ENCODE measurements around the gene INO80E.

INO80E gene

DNA sequence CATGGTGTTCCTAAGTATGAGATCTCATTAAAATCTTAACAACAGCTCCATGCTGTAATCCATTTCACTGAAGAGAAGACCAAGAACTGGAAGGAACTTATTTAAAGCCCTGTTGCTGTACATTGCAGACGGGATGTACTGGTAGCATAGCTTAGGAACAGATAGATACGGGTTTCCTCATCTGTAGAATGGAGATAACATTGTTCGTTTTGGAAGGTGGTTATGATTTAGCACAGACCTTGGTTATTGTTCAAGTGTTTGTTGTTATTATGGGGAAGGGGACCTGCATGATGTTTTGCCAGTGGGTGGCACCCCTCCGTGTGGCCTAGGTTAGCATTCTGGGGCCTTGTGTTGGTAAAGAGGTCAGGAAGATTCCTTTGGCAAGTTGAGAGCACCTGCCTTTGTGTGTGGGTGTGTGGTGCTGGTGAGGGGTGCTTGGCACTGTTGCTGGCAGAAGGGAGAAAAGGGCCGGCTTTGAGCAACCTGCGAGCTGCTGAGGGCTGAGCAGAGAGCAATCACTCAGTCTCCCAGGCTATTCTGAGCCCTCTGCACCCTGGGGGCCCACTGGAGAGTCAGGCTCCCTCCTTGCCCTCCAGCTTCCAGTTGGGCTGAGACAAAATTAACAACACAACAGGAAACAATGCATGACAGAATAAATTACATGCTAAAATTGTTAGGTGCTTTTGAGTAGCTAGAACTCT lies 20.1 kb upstream of the INO80E start:
- peak; percentile 11 for DNase-seq (ENCODE audit: low read depth)

DNA sequence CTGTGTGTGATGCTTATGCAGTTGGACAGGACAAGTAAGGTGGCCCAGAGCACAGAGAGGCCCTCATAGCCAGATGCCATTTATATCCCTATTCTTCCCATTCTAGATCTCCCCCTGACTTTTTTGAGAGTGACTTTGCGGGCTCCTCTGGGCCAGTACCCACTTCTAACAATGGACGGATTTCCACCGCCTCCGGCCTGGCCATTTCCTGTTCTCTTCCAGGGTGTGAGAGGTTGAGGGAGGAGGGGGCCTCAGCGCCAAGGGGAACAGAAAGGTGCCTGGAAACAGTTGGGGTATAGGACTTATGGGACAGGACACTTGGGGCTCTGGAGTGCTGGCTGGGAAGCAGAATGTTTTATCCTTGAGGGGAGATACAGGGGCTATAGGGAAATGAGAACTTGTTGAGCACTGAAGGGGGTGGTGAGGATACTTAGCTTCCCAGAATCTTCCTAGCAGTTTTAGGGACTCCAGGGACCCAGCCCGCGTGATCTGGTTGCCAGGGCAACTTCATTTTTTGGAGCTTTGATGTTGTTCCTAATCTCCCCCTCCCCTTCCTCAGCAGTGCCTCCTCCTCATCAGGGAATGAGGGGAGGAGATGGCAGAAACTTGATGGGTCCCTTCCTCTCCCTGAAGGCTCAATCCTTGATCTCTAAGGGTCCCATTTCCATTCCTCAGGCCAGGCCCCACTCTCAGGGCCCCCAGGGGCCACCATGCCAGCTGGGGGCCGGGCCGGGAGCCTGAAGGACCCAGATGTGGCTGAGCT lies 18.8 kb upstream of the INO80E start:
- no peak for DNase-seq (ENCODE audit: low read depth)

DNA sequence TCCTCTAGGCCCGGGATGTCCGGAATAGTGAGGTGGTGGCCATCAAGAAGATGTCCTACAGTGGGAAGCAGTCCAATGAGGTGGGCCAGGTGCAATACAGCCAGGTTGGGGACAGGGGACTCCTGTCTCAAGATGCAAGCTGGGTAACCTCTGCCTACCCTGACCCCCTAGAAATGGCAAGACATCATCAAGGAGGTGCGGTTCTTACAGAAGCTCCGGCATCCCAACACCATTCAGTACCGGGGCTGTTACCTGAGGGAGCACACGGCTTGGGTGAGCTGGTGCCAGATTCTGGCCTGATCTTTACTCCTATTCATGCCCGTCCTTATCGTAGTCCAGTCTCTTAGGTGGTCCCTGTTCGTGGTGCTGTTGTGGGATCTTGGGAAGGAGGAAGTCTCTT lies 18.0 kb upstream of the INO80E start:
- no peak for DNase-seq (ENCODE audit: low read depth)

DNA sequence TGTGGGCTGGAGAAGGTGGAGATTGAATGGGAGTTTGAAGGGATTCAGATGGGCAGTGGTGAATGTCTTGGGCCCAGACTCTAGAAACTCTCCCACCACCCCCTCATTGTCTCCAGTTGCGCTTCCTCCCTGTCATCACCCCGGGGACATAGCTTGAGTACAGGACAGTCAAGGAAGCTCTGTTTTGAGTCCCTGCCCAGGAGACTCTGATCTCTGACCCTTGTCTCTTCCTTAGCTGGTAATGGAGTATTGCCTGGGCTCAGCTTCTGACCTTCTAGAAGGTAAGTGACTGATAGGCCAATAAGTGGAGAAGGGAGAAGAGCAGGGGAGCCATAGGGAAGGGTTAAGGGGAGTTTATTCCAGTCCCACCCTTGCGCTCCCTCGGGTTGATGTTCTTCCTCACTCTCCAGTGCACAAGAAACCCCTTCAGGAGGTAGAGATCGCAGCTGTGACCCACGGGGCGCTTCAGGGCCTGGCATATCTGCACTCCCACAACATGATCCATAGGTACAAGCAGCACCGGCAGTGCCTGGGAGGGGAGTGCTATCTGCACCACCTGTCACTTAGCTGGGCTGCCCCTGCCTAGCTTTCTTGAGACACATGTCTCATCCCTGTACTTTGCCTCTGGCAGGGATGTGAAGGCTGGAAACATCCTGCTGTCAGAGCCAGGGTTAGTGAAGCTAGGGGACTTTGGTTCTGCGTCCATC lies 17.3 kb upstream of the INO80E start:
- no peak for DNase-seq (ENCODE audit: low read depth)

DNA sequence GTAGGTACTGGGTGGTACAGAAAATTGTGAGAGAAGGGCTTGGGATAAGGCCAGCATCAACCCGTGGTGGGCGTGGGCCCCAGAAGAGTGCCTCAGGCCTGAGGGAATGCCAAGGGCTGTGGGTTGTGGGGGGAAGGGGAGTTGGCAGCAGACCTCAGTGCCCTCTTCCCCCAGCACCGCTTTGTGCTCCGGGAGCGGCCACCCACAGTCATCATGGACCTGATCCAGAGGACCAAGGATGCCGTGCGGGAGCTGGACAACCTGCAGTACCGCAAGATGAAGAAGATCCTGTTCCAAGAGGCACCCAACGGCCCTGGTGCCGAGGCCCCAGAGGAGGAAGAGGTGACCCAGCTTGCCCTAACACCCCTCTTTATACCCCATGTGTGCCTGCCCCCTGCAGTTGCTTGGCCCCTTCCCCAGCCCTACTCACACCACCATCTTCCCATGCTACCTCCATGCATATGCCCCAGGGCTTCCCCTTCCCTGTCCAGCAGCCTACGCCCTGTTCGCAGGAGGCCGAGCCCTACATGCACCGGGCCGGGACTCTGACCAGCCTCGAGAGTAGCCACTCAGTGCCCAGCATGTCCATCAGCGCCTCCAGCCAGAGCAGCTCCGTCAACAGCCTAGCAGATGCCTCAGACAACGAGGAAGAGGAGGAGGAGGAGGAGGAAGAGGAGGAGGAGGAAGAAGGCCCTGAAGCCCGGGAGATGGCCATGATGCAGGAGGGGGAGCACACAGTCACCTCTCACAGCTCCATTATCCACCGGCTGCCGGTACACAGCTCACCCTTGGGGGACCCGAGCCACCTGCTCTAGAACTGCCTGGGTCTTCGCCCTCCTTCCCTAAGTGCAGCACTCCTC lies 13.3 kb upstream of the INO80E start:
- no peak for DNase-seq (ENCODE audit: low read depth)

DNA sequence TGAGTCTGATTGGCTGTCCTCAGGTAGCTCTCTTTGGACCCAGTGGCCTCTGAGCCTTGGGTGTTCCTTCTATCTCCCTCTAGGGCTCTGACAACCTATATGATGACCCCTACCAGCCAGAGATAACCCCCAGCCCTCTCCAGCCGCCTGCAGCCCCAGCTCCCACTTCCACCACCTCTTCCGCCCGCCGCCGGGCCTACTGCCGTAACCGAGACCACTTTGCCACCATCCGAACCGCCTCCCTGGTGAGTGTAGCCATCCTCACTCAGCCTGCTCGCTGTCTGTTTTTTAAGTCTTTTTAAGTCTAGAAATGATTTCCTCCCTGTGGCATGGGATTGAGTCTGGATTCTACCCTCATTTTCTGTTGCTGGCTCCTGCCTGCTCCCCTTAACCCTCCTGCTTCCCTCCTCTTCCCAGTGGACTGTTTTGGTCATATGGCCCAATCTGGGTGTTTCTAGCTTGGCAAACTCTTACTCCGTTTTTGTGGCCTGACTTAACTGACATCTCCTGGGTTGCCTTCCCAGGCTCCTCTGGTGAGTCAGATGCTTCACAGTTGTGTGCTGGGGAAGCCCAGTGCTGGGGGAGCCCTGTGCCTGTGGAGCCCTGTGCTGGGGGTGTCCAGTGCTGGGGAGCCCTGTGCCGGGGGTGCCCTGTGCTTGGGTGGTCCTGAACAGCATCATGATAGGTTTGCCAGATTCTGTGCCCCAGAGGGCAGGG lies 12.5 kb upstream of the INO80E start:
- DNase-seq (ENCODE audit: low read depth) = peak; percentile 13

DNA sequence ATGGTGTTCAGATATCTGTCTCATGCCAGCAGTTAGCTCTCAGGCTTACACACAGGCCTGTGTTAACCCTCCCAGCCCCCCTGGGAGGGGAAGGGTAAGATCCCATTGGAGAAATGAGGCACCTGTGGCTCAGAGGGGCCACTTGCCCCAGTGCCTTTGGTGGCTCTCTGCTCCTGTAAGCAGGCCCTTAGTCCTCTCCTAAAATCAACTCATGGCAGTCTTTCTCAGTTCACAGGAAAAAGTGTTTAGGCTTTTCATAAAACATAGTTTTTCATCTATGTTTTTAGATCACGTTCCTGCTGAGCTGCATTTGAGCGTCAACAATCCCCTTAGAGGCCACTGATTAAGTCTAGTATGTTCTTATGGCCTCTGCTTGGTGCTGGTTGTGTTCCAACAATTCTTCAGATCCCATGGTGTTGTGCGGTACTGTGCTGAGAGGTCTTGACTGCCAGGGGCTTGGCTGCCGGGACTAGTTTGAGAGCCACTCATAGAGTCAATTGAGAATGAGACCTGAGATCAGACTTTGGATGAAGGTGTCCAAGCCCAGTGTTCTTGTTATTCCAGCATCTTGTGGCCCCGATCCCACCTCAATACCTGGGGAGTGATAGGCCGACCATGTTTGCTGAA lies 11.8 kb upstream of the INO80E start:
- no peak for DNase-seq (ENCODE audit: low read depth)

DNA sequence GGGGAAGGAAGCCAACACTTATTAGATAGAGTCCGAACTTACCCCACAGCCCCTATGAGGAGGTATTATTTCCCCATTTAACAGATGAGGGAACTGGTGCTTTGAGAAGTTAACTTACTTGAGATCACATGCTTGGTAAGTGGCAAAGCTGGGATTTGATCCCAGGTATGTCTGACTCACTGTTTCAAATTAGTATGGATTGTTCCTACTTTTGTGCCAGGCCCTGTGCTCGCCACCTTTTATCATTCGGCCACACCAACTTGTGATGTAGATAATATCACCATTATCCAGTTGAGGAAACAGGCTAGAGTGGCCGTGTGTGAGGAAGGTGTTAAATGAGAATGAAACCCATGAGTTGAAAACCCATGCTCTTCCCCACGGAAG lies 11.3 kb upstream of the INO80E start:
- DNase-seq (ENCODE audit: low read depth) = no peak

DNA sequence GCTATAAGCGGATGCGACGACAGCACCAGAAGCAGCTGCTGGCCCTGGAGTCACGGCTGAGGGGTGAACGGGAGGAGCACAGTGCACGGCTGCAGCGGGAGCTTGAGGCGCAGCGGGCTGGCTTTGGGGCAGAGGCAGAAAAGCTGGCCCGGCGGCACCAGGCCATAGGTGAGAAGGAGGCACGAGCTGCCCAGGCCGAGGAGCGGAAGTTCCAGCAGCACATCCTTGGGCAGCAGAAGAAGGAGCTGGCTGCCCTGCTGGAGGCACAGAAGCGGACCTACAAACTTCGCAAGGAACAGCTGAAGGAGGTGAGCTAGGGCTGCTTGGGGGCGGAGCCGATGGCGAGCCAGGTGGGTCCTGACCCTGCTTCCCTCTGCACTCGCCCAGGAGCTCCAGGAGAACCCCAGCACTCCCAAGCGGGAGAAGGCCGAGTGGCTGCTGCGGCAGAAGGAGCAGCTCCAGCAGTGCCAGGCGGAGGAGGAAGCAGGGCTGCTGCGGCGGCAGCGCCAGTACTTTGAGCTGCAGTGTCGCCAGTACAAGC lies 10.7 kb upstream of the INO80E start:
- DNase-seq (ENCODE audit: low read depth) = no peak

DNA sequence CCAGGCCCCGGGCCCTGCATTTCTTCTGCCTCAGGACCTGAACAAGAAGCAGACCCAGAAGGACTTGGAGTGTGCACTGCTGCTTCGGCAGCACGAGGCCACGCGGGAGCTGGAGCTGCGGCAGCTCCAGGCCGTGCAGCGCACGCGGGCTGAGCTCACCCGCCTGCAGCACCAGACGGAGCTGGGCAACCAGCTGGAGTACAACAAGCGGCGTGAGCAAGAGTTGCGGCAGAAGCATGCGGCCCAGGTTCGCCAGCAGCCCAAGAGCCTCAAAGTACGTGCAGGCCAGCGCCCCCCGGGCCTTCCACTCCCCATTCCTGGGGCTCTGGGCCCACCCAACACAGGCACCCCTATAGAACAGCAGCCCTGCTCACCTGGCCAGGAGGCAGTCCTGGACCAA lies 9.8 kb upstream of the INO80E start:
- DNase-seq (ENCODE audit: low read depth) = no peak

DNA sequence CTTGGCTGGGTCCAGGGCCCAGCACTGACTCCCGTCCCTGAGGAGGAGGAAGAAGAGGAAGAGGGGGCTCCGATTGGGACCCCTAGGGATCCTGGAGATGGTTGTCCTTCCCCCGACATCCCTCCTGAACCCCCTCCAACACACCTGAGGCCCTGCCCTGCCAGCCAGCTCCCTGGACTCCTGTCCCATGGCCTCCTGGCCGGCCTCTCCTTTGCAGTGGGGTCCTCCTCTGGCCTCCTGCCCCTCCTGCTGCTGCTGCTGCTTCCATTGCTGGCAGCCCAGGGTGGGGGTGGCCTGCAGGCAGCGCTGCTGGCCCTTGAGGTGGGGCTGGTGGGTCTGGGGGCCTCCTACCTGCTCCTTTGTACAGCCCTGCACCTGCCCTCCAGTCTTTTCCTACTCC lies 9.1 kb upstream of the INO80E start:
- no peak for DNase-seq (ENCODE audit: low read depth)

DNA sequence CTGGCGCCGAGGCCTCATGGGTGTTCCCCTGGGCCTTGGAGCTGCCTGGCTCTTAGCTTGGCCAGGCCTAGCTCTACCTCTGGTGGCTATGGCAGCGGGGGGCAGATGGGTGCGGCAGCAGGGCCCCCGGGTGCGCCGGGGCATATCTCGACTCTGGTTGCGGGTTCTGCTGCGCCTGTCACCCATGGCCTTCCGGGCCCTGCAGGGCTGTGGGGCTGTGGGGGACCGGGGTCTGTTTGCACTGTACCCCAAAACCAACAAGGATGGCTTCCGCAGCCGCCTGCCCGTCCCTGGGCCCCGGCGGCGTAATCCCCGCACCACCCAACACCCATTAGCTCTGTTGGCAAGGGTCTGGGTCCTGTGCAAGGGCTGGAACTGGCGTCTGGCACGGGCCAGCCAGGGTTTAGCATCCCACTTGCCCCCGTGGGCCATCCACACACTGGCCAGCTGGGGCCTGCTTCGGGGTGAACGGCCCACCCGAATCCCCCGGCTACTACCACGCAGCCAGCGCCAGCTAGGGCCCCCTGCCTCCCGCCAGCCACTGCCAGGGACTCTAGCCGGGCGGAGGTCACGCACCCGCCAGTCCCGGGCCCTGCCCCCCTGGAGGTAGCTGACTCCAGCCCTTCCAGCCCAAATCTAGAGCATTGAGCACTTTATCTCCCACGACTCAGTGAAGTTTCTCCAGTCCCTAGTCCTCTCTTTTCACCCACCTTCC lies 8.5 kb upstream of the INO80E start:
- no peak for DNase-seq (ENCODE audit: low read depth)

DNA sequence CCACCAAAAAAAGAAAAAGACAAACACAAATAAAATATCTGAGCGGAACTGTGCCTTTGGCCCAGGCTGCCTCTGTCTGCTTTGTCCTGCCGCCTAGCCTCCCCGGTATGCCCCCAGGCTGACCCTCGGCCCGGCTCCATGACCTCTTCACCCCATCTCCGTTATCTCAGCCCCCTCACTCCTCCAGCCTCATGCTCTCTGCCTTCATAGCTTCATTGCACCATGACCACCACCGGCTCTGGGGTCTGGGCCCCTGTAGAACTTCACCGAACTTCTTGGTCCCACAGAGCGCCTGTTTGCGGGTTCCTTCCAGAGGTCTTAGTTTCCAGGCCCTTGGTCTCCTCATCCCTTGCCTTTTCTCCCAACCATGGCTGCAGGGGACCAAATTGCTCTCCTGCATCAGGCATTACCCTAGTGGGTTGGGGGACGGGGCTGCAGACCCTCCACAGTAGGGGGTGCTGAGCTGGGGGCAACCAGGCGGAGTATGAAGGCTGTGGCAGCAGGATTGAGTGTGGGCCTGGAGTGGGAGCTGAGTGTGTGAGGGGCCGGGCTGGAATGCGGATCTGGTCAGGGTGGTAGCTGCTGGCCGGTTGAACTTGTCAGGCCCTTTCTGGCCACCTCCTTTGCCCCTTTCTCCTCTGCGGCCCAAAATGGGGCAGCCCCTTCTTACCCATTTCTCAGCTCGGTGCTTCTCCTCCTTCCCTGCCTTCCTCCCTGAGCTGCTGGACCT lies 7.5 kb upstream of the INO80E start:
- no peak for DNase-seq (ENCODE audit: low read depth)

DNA sequence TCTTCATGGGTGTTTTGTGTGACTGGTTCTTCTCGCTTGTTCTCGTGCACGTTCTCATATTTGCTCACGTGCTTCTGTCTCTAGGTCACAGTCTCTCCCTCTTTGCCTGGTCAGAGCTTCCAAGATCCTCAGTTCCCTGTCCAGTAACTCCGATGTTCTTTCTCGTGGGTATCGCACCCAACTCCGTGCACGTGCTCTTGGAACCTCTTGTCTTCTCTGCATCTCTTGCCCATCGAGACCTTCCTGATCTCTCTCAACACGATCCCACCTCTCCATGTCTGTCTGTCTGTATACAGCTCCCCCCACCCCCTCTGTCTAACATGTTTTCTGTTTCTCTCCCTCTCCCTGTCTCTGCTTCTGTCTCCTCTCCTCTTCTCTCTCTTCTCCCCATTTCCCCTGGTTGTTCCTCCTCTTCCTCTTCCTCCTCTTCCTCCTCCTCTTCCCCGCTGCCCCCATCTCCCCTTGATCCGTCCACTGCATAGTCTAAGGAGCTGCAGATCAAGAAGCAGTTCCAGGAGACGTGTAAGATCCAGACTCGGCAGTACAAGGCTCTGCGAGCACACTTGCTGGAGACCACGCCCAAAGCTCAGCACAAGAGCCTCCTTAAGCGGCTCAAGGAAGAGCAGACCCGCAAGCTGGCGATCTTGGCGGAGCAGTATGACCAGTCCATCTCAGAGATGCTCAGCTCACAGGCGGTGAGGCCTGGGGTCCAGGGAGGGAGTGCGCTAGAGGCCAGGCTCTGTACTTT lies 6.8 kb upstream of the INO80E start:
- no peak for DNase-seq (ENCODE audit: low read depth)

DNA sequence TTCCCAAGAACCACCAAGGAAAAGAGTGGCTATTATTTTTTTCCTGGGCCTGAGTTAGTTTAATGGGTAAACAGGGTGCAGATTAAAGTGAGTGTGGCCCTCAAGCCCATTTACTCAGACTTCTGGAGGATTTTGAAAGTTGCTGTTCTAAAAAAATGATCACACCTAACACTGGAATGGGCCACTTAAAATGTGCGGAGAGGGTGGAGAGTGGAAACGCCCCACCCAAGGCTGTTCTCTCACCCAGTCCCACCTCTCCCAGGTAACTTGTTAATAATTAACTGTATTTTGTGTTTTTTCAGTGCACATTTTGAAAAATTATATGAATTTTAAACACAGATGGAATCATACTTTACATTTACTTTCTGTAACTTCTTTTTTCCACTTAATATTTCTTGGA lies 6.0 kb upstream of the INO80E start:
- no peak for DNase-seq (ENCODE audit: low read depth)

DNA sequence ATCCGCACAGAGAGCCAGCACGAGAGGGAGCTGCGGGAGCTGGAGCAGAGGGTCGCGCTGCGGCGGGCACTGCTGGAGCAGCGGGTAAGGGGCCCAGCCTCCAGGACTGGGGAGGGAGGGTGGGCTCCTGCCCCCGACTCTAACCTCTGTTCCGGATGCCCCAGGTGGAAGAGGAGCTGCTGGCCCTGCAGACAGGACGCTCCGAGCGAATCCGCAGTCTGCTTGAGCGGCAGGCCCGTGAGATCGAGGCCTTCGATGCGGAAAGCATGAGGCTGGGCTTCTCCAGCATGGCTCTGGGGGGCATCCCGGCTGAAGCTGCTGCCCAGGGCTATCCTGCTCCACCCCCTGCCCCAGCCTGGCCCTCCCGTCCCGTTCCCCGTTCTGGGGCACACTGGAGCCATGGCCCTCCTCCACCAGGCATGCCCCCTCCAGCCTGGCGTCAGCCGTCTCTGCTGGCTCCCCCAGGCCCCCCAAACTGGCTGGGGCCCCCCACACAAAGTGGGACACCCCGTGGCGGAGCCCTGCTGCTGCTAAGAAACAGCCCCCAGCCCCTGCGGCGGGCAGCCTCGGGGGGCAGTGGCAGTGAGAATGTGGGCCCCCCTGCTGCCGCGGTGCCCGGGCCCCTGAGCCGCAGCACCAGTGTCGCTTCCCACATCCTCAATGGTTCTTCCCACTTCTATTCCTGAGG lies 5.0 kb upstream of the INO80E start:
- no peak for DNase-seq (ENCODE audit: low read depth)

DNA sequence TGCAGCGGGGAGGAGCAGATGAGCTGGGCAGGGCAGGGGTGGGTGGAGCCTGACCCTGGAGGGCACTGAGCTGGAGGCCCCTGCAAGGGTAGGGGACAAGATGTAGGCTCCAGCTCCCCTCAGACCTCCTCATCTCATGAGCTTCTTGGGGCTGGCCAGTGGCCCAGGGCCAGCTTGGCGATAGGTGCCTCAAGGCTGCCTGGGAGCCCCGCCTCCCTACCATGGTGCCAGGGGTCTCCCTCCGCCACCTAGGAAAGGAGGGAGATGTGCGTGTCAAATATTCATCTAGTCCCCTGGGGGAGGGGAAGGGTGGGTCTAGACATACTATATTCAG lies 4.5 kb upstream of the INO80E start:
- no peak for DNase-seq (ENCODE audit: low read depth)

DNA sequence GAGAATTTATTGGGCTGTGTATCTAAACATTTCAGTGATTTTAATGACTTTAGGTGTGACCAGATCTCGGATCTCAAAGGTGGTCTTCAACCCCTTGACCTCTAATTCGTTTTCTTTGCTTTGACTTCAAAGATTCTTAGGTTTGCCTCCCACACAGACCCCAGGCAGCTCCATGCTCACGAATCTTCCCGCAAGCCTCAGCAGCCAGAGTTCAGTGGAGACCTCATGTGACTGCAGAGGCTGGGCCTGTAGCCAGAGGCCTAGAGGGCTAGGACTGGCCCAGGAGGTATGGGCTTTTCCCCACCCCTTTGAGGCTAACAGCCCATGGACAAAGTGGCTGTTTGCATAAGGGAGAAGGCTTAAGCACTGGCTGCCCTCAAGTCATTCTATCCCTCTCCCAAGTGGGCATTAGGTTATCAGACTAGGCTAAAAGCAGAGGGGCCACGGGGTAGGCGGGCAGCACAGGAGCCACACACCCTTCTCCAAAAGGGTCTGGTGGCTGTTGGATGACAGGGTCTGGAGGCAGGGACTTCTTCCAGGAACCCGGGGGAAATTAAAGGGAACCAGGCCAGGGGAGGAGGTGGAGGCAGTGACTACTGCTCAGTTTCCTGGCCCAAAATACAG lies 3.6 kb upstream of the INO80E start:
- peak; percentile 7 for DNase-seq (ENCODE audit: low read depth)
